ENCODE data around the gene TMEM63C.

TMEM63C gene

DNA sequence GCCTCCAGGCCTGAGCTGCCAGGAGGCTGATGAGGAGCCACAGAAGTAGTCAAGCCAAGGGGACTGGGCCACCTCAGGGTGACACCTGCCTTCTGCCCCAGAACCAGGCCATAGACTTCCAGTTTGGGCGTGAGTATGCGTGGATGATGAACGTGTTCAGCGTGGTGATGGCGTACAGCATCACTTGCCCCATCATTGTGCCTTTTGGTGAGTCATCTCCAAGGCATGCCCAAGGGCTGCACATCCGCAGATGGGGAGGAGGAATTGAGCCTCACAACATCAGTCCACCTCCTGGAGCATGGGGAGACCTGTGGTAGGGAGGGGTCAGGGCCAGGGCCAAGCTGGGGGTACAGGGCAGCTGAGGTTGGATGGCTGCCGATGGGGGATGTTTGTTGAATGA, 67.1 kb downstream of the TMEM63C start:
- no peak for DNase-seq (ENCODE audit: extremely low read depth in 1 of 2, low read depth in 1 of 2)

DNA sequence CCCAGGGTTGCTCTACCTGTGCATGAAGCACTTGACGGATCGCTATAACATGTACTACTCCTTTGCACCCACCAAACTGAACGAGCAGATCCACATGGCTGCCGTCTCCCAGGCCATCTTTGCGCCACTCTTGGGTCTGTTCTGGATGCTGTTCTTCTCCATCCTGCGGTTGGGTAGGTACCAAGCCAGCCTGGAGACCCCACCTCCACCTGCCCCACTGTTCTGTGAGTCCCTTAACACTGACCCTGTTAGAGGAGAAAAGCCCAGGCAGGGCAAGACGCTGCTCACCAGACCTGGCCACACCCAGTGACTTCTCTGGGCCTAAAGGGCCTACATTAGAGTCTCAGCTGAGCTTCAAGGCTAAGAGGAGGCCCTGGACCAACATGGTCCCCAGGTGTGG, 67.7 kb downstream of the TMEM63C start:
- DNase-seq (ENCODE audit: extremely low read depth in 1 of 2, low read depth in 1 of 2): no peak

DNA sequence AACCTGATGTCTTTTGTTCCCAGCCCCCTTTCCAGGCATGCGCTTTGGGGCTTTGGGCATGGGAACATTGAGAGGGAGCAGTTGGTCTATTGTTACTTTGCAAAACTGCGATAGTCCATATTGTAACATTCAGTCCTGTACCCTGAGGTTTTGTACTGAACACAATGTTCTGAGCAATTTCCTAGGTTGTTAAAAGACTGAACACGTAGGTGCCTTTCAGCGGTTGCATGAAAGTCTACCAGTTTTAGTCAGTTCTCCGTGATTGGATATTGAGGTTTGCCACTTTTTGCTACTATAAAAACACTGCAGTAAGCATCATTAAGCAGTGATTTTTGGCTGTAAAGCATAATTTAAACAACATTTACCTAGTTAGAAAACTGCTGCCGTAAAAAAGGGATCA, 69.3 kb downstream of the TMEM63C start:
- no peak for DNase-seq (ENCODE audit: extremely low read depth in 1 of 2, low read depth in 1 of 2)

DNA sequence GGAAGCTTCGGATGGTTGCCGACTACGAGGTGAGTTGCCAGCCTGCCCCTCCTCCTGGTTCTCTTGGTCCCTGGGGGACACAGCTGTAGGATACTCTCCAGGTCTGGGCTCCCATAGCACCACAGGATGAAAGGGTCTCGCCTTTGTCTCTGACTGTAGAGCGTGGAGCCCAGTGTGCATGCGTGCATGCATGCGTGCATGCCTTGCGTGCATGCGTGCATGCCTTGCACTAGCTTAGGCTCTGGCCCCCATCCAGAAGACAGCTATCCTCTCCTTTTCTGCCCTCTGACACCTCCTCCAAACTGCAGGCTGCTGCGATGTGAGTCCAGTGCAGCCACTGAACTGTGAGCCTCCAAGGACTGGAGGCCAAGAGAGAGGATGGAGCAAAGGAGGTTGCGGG, 70.3 kb downstream of the TMEM63C start:
- DNase-seq (ENCODE audit: extremely low read depth in 1 of 2, low read depth in 1 of 2): no peak

DNA sequence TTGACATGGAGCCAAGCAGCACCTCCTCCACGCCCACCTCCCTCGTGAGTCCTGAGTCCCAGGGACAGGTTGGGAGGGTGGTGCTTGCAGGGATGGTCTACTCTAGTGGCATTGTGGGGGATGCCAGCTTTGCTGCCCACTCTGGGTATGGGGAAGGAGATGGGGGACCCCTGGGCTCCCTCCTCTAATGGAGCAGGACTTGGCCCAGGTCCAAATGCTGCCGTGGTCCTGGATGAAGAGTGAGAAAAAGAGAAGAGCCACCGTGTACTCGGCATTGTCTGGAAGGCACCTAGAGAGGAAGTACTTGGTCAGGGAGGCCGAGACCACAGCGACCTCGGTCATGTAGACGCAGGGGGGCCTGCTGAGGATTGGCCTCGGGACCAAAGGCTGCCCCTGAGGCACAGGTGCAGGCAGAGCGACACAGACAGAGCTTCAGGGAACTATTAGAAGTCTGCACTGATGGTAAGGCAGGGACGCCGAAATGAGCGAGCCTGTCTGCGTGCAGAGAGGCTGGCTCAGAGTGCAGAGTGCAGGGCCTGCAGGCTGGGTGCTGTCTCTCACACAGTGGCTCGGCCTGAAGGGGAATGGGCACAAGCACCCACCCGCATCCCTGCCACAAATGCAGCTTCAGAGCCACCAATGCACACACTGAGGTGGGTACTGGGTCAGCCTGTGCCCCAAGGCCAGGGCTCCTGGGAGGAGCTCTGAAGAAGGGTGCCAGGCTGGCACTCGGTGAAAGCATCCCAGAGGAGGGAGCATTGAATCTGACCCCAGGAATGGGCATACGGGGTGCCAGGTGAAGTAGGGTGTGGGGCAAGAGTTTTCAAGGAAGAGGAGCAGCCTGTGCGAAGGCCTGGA, 72.0 kb downstream of the TMEM63C start:
- no peak for DNase-seq (ENCODE audit: extremely low read depth in 1 of 2, low read depth in 1 of 2)

DNA sequence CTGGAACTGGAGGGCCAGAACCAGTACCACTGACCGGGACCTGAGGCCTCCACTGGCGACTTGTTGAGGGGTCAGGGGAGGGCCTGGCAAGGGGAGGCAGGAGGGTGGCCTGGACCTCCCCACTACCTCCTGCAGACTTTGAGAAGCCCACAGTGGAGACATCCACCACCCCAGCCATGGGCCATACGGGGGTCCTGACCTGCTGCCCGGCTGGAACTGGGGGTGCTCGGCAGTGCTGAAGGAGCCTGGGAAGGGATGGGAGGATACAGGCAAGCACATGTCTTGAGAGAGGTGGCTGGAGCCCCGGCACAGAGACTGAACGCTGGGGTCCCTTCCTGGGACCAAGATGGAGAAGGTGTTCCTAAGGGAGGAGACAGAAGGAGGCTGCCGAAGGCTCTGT, 75.1 kb downstream of the TMEM63C start:
- no peak for DNase-seq (ENCODE audit: extremely low read depth in 1 of 2, low read depth in 1 of 2)

DNA sequence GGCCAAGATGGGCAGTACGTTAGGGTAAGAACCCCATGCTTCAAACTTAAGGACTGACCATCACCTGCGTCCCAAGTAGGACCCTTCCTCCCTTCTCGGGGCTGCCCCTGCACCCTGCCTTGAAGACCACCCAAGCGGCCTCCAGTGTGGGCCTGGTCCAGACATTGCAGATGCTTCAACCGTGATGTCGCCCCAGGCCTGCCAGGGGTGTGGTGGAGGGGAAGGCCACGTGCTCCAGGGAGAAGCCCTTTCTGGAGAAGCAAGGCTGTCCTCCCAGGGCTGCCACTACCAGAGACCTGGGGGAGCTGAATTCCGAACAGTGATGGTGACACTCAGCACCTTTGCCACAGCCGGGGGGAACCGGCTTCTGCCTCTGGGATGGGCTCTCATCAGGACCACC, 76.1 kb downstream of the TMEM63C start:
- no peak for DNase-seq (ENCODE audit: extremely low read depth in 1 of 2, low read depth in 1 of 2)

DNA sequence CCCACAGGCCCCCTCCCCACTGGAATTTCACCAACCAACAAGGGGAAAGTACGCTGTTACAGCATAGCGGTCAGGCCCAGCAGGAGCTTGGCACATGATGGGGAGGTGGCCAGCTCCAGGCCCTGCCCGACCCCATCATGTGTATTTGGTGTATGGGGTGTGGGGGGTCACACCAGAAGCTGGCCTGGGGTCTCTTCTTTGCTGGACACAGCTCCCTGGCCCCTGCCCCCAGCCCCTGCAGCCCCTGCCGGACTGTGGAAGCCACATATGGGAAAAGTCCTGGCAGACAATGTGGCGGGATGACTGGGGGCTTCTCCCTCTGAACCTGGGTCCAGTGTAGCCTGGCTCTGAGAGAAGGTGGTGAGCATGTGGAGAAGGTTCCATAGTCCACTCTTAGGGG, 77.0 kb downstream of the TMEM63C start:
- no peak for DNase-seq (ENCODE audit: extremely low read depth in 1 of 2, low read depth in 1 of 2)

DNA sequence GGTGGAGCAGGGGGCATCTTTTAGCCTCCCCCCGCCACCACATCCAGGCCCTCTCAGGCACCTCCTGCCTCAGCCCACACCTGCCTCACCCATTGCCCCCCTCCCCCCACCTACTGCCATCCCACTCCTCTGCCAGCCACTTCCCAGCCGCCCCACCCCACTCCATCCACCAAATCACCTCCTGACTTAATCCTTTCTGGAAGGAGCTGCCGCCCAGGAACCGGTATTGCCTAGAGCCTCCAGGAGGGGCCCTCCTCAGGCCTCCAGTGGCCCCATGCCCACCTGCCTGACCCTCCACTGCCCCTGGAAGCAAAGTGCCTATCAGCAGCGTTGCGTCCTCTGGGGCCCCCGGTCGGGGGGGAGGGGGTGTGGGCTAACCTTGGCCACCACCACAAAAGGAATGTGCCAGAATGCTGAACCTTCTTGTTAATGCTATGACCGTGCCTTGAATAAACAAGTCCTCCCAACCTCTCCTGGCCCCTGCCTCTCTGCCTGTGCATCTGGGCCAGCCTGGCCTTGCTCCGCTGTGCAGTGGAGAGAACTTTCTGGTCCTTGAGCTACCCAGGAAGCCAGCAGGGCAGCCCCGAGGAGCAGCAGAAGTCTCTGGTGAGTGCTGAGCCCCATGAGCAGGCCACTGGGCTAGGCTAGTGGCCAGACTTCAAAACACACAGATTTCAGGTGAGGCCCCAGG, 77.6 kb downstream of the TMEM63C start:
- DNase-seq (ENCODE audit: extremely low read depth in 1 of 2, low read depth in 1 of 2): no peak

DNA sequence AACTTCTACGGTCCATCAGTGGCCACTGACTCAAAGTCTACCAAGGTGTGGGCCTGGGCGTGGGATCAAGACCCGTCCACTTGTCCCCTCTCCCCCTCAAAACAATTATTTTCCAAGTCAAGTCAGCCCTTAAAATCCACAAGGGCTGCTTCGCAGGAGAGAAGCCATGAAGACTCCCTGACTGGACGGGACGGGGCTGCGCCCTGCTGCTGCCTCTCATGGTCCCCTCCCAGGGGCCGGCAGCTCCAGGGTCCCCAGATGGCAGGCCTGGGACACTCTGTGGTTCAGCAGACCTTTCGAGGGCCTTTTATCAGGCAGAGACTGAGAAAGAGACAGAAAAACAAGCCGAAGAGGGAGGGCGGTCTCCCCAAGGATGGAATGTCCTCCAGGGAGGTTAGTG, 78.6 kb downstream of the TMEM63C start:
- no peak for DNase-seq (ENCODE audit: extremely low read depth in 1 of 2, low read depth in 1 of 2)

DNA sequence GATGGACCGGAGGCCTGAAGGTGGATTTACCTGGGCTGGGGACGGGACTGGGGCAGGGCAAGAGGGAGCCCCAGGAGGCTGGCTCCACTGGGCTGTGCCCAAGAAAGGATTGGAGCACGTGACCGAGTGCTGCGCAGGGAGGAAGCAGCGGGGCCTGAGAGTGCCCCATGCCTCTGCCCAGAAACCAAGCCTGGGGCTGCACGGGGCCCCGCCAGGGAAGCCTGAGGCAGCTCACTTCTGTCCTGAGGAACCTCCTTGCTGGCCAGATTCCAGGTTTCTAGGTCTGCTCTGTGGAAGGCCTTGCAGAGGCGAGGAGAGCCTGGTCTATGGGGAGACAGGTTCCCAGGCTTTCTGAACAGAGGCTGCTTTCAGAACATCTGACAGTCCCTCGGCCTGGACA, 79.0 kb downstream of the TMEM63C start:
- DNase-seq (ENCODE audit: extremely low read depth in 1 of 2, low read depth in 1 of 2): no peak

DNA sequence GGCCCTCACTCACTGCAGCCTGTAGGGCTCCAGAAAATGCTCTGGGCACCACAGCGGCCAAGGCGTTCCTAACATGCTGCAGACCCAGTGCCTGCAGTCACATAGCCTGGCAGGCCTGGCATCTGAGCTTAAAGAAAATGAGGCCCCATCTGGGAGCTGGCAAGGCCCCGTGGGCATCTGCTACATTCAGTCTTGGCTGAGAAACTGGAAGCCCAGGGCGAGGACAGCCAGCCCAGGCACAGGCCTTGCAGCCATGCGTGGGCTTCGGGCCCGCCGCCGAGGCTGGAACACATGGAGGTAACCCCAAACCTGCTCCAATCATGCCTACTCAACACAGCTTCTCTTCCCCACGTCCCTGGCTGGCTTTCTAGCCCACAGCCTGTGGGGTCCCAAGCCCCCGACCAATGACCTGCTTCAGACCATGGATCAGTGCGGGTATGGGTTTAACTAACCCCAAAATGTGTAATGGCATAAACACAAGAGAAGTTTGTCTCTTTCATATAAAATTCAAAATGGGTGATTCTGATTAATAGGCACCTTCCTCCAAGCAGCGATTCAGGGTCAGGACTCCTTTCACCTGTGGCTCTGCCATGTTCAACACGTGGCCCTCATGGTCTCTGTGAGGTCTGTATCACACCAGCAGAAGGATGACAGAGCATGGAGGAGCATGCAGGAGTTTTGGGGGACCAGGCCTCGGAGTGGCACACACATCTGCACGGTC, 83.0 kb downstream of the TMEM63C start:
- DNase-seq (ENCODE audit: extremely low read depth in 1 of 2, low read depth in 1 of 2): no peak

DNA sequence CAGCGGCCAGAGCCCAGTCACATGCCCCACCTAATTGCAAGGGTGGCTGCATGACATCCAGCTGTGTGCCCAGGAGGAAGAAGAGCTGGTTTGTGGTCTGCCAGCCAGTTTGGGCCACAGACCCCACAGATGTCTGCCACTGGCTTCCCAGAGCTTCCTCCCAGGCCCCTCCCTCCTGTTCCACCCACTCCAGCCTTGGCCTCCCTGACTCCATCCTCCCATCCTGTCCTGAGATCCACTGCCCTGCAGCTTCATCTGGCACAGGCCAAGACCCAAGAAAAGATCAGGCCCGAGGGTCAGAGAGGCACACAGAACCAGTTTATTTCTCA, 83.6 kb downstream of the TMEM63C start:
- no peak for DNase-seq (ENCODE audit: extremely low read depth in 1 of 2, low read depth in 1 of 2)

DNA sequence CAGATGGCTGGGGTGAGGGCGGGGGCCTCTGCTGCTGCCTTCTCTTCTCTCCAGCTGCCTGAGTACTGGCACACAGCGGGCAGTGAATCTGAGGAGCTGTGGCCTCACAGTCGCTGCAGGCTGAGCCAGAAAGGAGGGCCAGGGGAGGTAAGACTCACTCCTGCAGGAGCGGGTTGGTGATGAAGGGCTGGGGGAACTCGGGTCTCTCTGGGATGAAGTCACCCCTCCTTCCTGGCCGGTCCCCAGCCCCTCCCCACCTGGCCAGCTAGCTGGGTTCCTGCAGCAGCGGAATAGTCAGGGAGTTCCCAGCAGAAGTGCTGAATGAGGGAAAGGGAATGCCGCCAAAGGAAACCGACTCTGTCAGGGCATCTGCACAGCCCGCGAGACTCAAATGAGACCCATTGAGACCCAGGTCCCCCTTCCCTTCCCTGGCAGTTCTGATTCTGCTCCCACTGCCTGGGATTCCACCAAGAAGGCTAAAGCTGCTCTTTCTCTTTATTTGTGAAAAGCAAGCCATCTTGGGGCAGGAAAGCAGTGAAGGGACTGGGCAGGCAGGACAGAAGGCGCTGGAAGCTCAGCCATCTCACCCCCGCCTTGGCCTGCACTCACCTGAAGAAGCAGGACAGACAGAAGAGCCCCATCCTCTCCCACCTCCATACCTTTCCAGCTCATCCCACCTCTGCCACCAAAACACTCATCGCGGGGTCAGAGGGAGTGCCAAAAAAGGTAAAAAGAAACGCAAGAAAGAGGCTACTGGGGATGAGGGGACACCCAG, 84.2 kb downstream of the TMEM63C start:
- no peak for DNase-seq (ENCODE audit: extremely low read depth in 1 of 2, low read depth in 1 of 2)

DNA sequence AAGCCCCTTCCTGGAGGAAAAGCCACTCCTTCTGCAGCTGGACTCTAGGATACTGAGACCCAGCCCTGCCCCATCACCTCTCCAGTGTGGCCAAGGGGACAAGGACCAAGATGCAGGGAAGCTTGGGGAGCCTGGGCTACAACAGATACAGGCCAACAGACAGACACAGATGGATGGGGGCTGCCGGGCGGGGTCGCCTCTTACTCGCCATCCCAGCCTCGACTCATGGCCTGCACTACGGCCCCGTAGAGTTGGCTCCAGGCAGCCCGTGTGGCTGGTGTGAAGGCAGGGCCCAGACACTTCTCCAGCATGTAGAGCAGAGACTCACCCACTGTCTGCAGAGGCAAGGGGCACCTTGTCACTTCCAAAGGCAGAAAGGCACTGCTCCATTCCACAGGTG, 84.7 kb downstream of the TMEM63C start:
- DNase-seq (ENCODE audit: extremely low read depth in 1 of 2, low read depth in 1 of 2): no peak

DNA sequence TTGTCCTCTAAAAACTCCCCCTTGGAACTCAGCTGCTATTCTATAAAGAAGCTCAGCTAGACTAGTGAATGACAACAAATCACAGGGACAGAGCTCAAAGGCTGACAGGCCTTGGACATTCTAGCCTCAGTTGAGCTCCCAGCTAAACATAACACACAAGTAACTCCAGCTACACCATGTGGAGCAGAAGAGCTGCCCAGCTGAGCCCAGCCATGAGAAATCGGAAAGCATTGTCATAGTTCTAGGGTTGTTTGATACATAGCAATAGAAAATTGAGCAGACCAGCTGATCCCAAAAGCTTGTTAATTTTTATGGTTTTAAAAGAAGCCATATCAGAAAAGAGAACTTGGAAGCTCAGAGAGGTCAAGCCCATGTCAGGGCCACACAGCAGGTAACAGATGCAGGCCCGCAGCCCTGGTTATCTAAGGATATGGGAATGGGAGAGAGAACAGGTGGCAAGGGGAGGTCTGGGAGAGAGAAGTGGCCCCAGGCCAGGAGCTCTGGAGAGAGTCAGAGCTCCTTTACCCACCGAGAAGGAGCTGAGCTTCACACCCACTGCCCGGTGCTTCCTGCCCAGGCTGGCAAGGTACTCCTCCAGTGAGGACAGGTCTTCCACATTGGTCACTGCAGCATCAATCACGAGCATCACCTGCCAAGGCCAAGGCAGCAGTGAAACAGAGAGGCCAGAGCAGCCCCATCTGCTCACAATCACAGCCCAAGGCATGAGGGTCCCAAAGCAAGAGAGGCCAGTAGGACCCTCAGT, 86.5 kb downstream of the TMEM63C start:
- DNase-seq (ENCODE audit: extremely low read depth in 1 of 2, low read depth in 1 of 2): no peak

DNA sequence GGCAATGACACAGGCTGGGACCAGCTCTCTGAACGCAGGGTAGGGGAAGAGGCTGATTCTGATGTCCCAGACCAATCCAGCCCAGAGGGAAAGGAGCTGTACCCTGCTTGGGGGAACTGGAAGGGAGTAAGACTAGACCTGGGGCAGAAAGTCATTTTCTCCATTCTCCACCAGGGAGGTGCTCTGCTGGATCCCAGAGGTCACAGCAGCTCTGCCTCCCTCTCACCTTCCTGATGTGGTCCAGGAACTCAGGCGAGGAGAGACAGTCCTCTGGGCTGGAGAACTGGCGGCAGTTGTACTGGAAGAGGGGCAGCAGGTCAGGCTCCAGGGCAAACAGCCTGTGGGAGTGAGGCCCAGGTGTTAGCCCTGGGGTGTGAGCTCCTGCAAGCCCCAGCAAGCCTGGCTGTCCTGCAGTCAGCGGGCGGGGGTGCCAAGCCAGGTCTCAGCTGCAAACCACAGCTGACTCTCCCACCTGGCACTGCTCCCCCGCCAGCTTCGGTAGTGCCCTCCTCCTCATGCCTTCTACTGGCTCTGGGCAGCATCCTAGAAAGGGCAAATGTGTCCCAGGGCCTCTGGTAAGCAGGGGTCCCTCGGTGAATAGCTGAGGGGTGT, 87.5 kb downstream of the TMEM63C start:
- DNase-seq (ENCODE audit: extremely low read depth in 1 of 2, low read depth in 1 of 2): no peak

DNA sequence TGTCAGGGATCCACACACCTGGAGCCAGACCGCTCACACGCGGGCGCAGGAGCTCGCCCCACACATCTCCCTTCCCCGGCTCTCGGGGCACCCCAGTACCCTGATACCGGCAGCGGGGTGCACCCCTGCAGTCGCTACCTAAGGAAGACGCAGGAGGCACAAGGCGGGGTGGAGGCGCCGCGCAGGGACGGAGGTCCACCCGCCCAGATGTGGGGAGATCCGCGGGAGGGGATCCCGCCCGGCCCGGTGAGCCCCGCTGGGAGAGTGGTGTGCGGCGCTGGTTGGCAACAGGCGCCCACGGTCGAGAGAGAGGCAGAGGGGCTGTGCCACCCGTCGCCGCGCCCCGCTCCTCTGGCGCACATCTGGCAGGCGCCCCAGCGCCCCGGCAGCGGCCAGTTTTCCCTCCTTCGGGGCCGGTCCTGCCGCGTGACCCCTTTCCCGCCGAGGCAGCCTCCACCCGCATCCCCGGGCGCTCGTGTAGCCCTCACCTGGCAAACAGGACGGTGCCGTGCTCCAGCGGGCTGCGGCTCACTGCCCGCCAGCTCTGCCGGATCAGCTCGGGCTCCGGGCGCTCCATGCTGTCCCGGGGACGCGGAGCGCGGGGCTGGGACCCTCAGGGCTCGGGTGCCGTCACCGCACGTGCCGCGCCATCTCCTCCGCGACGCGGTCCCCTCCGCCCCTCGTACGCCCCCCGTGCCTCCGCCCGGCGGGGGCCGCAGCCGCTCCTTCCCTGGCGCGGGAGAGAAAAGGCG, 88.9 kb downstream of the TMEM63C start:
- DNase-seq (ENCODE audit: extremely low read depth in 1 of 2, low read depth in 1 of 2): no peak

DNA sequence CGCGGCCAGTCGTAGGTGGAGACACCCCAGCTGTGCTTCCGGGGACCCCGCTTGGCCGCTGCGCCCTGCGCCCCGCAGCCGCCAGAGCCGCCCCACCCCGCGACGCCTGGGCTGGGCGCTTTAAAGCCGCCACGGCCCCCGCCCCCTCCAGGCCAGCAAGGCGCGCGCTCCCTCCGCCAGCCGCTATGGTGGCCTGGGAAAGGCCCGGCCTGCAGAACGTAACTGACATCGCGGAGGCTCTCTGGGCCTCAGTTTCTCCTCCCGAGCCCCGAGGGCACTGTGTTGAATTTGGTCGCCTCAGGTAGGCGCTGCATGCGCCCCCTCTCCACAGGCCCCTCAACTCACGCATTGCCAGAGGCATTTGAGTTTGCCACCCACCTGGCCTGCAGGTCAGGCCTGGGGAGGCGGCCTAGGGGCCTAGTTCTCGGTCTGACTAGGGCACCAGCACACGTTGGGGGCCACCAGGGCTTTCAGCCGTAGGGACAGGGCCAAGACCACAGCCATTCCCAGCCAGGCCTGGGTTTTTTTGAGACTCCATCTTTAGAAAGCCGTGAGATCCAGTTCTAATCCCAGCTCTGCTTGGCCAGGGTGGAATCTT, 89.6 kb downstream of the TMEM63C start, which contains the start of gene NGB:
TSS of gene NGB (minus strand) at position 94 of the 598 bp plus-strand sequence. CDS start 269 bp downstream, outside the sequence.
- DNase-seq (ENCODE audit: extremely low read depth in 1 of 2, low read depth in 1 of 2): no peak
